ENCODE results near the gene ITK. TPM values are rescaled to one million over a fixed set of nuclear protein-coding genes. Genes with fewer than 3 reads are reported as not detected.
"Not testable (repeated sequence)": the region's sequence is repeated elsewhere in the genome, so short reads cannot be mapped to it uniquely, and the experiment has no call there.

Gene ITK
- total RNA-seq, 4 donors from 2014 or later: 0.40 to 43.4 (median 5.0) TPM

DNA sequence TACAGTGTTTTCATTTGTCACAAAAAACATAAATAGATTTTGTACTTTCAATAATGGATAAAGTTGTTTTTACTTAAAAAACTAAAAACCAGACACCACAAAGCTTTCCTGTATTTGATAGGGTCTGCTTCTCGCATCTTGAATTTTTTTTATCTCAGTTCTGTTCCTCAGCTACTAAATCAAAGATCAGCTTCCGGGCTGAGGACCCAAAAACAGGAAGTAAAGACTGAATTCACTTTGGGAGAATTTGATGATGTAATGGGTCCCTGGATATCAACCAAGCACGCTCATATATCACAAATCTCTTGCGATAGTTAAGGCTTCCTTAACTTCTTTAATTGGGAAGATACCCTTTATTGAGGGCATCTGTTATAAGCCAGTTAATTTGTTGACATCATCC is 24.1 kb downstream of the ITK start:
- H3K27ac ChIP-seq: no peak overlapping the region
- in situ Hi-C loops (cut with MboI; ENCODE audit: low pct_ligation_motif_present in 1 of 4, low pct_unique_long_range_greater_than_20kb in 1 of 4, low sequenced_read_pairs in 3 of 4): no loop called here

GRCh38 chr5:157205708-157206107 is 25.1 kb downstream of the ITK start:
- Histone ChIP-seq H3K27ac (no peak overlapping the region), H3K27me3 (no peaks in the 10 kb centered on the region), H3K9me3 (no peaks in the 10 kb centered on the region), H3K4me3 (no peak overlapping the region), H3K4me1 (no peaks in the 10 kb centered on the region), H3K36me3 (no peaks in the 10 kb centered on the region)
- WGBS, 2 donors (ENCODE audit: low coverage in 1 of 2): 75 to 85% methylated on average over 6 of the region's 6 CpGs
- no peak for TF ChIP-seq POLR2A (IDR thresholded peaks at IDR 0.05)
- no peak for TF ChIP-seq EP300 (IDR thresholded peaks at IDR 0.05; ENCODE audit: low read depth)
- TF ChIP-seq POLR2AphosphoS5 (IDR thresholded peaks at IDR 0.05): no peak
- TF ChIP-seq, protein P1, sequence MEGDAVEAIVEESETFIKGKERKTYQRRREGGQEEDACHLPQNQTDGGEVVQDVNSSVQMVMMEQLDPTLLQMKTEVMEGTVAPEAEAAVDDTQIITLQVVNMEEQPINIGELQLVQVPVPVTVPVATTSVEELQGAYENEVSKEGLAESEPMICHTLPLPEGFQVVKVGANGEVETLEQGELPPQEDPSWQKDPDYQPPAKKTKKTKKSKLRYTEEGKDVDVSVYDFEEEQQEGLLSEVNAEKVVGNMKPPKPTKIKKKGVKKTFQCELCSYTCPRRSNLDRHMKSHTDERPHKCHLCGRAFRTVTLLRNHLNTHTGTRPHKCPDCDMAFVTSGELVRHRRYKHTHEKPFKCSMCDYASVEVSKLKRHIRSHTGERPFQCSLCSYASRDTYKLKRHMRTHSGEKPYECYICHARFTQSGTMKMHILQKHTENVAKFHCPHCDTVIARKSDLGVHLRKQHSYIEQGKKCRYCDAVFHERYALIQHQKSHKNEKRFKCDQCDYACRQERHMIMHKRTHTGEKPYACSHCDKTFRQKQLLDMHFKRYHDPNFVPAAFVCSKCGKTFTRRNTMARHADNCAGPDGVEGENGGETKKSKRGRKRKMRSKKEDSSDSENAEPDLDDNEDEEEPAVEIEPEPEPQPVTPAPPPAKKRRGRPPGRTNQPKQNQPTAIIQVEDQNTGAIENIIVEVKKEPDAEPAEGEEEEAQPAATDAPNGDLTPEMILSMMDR (IDR thresholded peaks at IDR 0.05): no peak
- intact Hi-C loops (cut with DNase I; ENCODE audit: low total_unique reads): no loop called here
- DNase-seq: no peak
- in situ Hi-C loops (cut with MboI; ENCODE audit: low pct_ligation_motif_present in 1 of 4, low pct_unique_long_range_greater_than_20kb in 1 of 4, low sequenced_read_pairs in 3 of 4): no loop called here

More for the DNA sequence above, 24.1 kb downstream of the ITK start:
- Histone ChIP-seq H3K4me3 (no peak overlapping the region), H3K36me3 (no peaks in the 10 kb centered on the region), H3K27me3 (no peaks in the 10 kb centered on the region), H3K4me1 (no peaks in the 10 kb centered on the region), H3K9me3 (no peaks in the 10 kb centered on the region)
- intact Hi-C loops (cut with DNase I; ENCODE audit: low total_unique reads): no loop called here
- TF ChIP-seq POLR2A (IDR thresholded peaks at IDR 0.05) (no peak), POLR2AphosphoS5 (IDR thresholded peaks at IDR 0.05) (no peak), EP300 (IDR thresholded peaks at IDR 0.05; ENCODE audit: low read depth) (no peak)
- TF ChIP-seq, protein P1 (IDR thresholded peaks at IDR 0.05): no peak
- no peak for DNase-seq
- 63 to 81% methylated on average over 4 of the region's 4 CpGs for WGBS, 2 donors (ENCODE audit: low coverage in 1 of 2)

DNA sequence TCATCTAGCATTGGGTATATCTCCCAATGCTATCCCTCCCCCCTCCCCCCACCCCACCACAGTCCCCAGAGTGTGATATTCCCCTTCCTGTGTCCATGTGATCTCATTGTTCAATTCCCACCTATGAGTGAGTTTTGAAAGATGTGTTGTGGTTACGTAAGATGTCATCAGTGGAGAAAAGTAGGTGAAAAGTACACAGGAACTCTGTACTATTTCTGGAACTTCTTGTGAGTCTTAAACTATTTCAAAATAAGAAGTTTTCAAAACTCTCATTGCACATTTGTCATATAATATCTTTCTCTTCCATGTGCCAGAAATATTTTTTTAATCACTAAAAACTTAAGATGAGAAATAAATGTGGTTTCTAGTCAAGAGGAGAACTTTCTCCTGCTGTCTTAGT is 30.0 kb downstream of the ITK start:
- in situ Hi-C loops (cut with MboI; ENCODE audit: low pct_ligation_motif_present in 1 of 4, low pct_unique_long_range_greater_than_20kb in 1 of 4, low sequenced_read_pairs in 3 of 4); H3K27me3 ChIP-seq; H3K9me3 ChIP-seq; H3K27ac ChIP-seq; DNase-seq; H3K4me3 ChIP-seq; H3K36me3 ChIP-seq; H3K4me1 ChIP-seq: not testable (repeated sequence)
- intact Hi-C loops (cut with DNase I; ENCODE audit: low total_unique reads): loop anchor here (10.0 kb wide), 1 partner anchor 1924 kb away; no protein-coding TSS in a partner anchor
- WGBS, 2 donors (ENCODE audit: low coverage in 1 of 2): 75 to 83% methylated on average over 1 of the region's 1 CpG

GRCh38 chr5:157212307-157212706 is 31.7 kb downstream of the ITK start:
- intact Hi-C loops (cut with DNase I; ENCODE audit: low total_unique reads): loop anchor here (10.0 kb wide), 1 partner anchor 1922 kb away; no protein-coding TSS in a partner anchor

More at GRCh38 chr5:157212307-157212706, 31.7 kb downstream of the ITK start:
- no peaks in the 10 kb centered on the region for H3K4me1 ChIP-seq
- TF ChIP-seq, protein P1 (IDR thresholded peaks at IDR 0.05): no peak
- TF ChIP-seq POLR2A (IDR thresholded peaks at IDR 0.05): no peak
- TF ChIP-seq EP300 (IDR thresholded peaks at IDR 0.05; ENCODE audit: low read depth): no peak
- TF ChIP-seq POLR2AphosphoS5 (IDR thresholded peaks at IDR 0.05): no peak
- DNase-seq: no peak
- H3K27me3 ChIP-seq: no peaks in the 10 kb centered on the region
- in situ Hi-C loops (cut with MboI; ENCODE audit: low pct_ligation_motif_present in 1 of 4, low pct_unique_long_range_greater_than_20kb in 1 of 4, low sequenced_read_pairs in 3 of 4): no loop called here
- H3K9me3 ChIP-seq: no peaks in the 10 kb centered on the region
- H3K27ac ChIP-seq: no peak overlapping the region
- H3K4me3 ChIP-seq: no peak overlapping the region
- WGBS, 2 donors (ENCODE audit: low coverage in 1 of 2): 63 to 91% methylated on average over 2 to 5 of the region's 5 CpGs
- no peaks in the 10 kb centered on the region for H3K36me3 ChIP-seq

All from transverse colon (tissue), 4 donors.